MM.1S (cell line): ENCODE data around the gene KMT5C.

Experiments used
- DNase-seq: peaks from one replicate; pipeline ENCODE4 v3.0.0-alpha.2; 2015
- H2AFZ ChIP-seq: fragments of 300-600 bp; sonication (generic); 2 replicates; pipeline ENCODE4 v1.6.0; 2016; ENCODE audit warnings: antibody characterized with exemption, low read length
- H3F3A ChIP-seq: fragments of 300-600 bp; sonication (generic); 2 replicates; pipeline ENCODE4 v1.6.1; 2016; ENCODE audit warnings: mild to moderate bottlenecking, antibody characterized with exemption, low read length, moderate library complexity, mixed read lengths; ENCODE audit not compliant: insufficient read depth
- H3K27ac ChIP-seq: fragments of 300-600 bp; sonication (generic); 2 replicates; pipeline ENCODE4 v1.5.1; 2016; ENCODE audit warnings: mild to moderate bottlenecking, low read length
- H3K27me3 ChIP-seq: fragments of 300-600 bp; sonication (generic); replicated peaks from 2 replicates; pipeline ENCODE4 v1.6.0; 2016; ENCODE audit warnings: low read length; ENCODE audit not compliant: insufficient read depth
- H3K36me3 ChIP-seq: fragments of 300-600 bp; sonication (generic); replicated peaks from 2 replicates; pipeline ENCODE4 v1.6.1; 2016; ENCODE audit warnings: mild to moderate bottlenecking, low read length, mixed read lengths; ENCODE audit not compliant: insufficient read depth
- H3K4me1 ChIP-seq: fragments of 300-600 bp; sonication (generic); 2 replicates; pipeline ENCODE4 v1.6.1; 2016; ENCODE audit warnings: low read length, mixed read lengths
- H3K4me2 ChIP-seq: fragments of 300-600 bp; sonication (generic); 2 replicates; pipeline ENCODE4 v1.6.0; 2016; ENCODE audit warnings: low read depth, low read length
- H3K4me3 ChIP-seq: fragments of 300-600 bp; sonication (generic); 2 replicates; pipeline ENCODE4 v1.5.1; 2016; ENCODE audit warnings: low read length, mixed read lengths
- H3K79me2 ChIP-seq: fragments of 300-600 bp; sonication (generic); 2 replicates; pipeline ENCODE4 v1.6.1; 2016; ENCODE audit warnings: mixed run types, low read length, mixed read lengths
- H3K9ac ChIP-seq: fragments of 300-600 bp; sonication (generic); 2 replicates; pipeline ENCODE4 v1.6.1; 2016; ENCODE audit warnings: low read length, mixed read lengths
- H3K9me2 ChIP-seq: fragments of 300-600 bp; sonication (generic); replicated peaks from 2 replicates; pipeline ENCODE4 v1.6.1; 2016; ENCODE audit warnings: mild to moderate bottlenecking, low read length, mixed read lengths; ENCODE audit not compliant: insufficient read depth
- H3K9me3 ChIP-seq: fragments of 300-600 bp; sonication (generic); replicated peaks from 2 replicates; pipeline ENCODE4 v1.6.1; 2016; ENCODE audit warnings: mild to moderate bottlenecking, low read length, mixed read lengths; ENCODE audit not compliant: insufficient read depth
- H4K20me1 ChIP-seq: fragments of 300-600 bp; sonication (generic); 2 replicates; pipeline ENCODE4 v1.6.1; 2016; ENCODE audit warnings: mild to moderate bottlenecking, low read length, moderate library complexity, mixed read lengths; ENCODE audit not compliant: insufficient read depth
- CTCF ChIP-seq: fragments of 300-600 bp; sonication (generic); IDR thresholded peaks from 2 replicates; pipeline ENCODE4 v1.5.1; 2016; ENCODE audit warnings: antibody characterized with exemption, low read length, mixed read lengths
- EZH2 ChIP-seq: fragments of 300-600 bp; sonication (generic); optimal IDR thresholded peaks from 2 replicates; pipeline ENCODE3; 2017; ENCODE audit warnings: low read depth, mild to moderate bottlenecking, antibody characterized with exemption, low read length, mixed read lengths
- EZH2phosphoT487 ChIP-seq: fragments of 300-600 bp; sonication (generic); IDR thresholded peaks from 2 replicates; pipeline ENCODE4 v1.6.1; 2018; ENCODE audit warnings: antibody characterized with exemption, low read length

Gene KMT5C

DNA sequence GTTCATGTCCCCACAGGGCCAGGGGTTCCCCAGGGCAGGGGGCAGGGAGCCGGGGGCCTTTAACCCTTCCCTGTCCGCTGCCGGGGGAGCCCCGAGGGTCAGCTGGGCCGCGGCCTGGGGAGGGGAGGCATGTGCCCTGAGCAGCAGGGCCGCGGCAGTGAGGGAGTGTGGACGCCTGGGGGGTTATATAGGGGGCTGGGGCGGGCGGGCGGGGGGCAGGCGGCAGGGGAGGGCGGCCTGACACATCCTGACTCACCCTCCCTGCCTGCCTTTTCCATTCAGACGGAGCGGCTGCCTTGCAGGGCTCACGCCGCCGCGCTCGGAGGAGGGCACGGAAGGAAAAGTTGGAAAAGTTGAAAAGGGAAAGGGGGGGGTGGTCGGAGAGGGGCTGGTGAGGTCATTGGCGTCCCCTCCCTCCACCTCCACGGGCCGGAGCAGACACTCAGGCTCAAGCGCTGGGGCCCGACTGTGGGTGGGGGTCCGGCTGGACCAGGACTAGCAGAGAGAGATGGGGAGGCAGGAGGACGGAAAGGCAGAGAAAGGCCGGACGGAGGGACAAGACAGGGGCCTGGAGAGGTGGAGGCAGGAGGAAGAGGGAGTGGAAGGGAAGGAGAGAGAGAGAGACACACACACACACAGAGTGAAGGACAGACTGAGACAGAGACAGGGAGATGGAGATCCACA, 30.8 kb downstream of the KMT5C start, which contains the start of gene IL11:
Gene IL11 (minus strand): TSS at position 159 of the 684 bp plus-strand sequence. CDS start 153 bp downstream, at position 6.
- H3K79me2 ChIP-seq = no peaks in the 10 kb centered on the region
- TF ChIP-seq CTCF (no peak), EZH2 (no peak), EZH2phosphoT487 (no peak)
- no peak within 1 kb of the TSS for H3K4me3 ChIP-seq
- H3K4me2 ChIP-seq = peak within 1 kb of the TSS; percentile 39; the same call in 1 of the 2 replicates
- no peak within 1 kb of the TSS for H2AFZ ChIP-seq
- H3K9me2 ChIP-seq = no peaks in the 10 kb centered on the region
- no peak within 1 kb of the TSS for H3K27ac ChIP-seq
- no peaks in the 10 kb centered on the region for H3K36me3 ChIP-seq
- H3K27me3 ChIP-seq = peaks cover 73% of the 10 kb centered on the region
- H3K9me3 ChIP-seq = no peaks in the 10 kb centered on the region
- H3K9ac ChIP-seq = no peak within 1 kb of the TSS
- no peaks in the 10 kb centered on the region; the same call in 1 of the 2 replicates for H3F3A ChIP-seq
- no peaks in the 10 kb centered on the region for H4K20me1 ChIP-seq
- DNase-seq = no peak
- no peaks in the 10 kb centered on the region; the same call in 1 of the 2 replicates for H3K4me1 ChIP-seq

- Histone ChIP-seq H3K4me1 (no peaks in the 10 kb centered on the region; the same call in 1 of the 2 replicates), H3K9ac (no peak overlapping the region), H3K27ac (no peak overlapping the region), H3K9me3 (no peaks in the 10 kb centered on the region), H3K9me2 (no peaks in the 10 kb centered on the region), H3K27me3 (peaks cover 63% of the 10 kb centered on the region), H4K20me1 (no peaks in the 10 kb centered on the region), H3K36me3 (no peaks in the 10 kb centered on the region), H3K4me2 (no peak overlapping the region), H2AFZ (no peak overlapping the region), H3F3A (no peaks in the 10 kb centered on the region; the same call in 1 of the 2 replicates), H3K79me2 (no peaks in the 10 kb centered on the region), H3K4me3 (no peak overlapping the region)
- no peak for TF ChIP-seq EZH2phosphoT487
- TF ChIP-seq EZH2 = no peak
- no peak for TF ChIP-seq CTCF
- no peak for DNase-seq
Measured at GRCh38 chr19:55372316-55373081, 32.8 kb downstream of the KMT5C start.

DNA sequence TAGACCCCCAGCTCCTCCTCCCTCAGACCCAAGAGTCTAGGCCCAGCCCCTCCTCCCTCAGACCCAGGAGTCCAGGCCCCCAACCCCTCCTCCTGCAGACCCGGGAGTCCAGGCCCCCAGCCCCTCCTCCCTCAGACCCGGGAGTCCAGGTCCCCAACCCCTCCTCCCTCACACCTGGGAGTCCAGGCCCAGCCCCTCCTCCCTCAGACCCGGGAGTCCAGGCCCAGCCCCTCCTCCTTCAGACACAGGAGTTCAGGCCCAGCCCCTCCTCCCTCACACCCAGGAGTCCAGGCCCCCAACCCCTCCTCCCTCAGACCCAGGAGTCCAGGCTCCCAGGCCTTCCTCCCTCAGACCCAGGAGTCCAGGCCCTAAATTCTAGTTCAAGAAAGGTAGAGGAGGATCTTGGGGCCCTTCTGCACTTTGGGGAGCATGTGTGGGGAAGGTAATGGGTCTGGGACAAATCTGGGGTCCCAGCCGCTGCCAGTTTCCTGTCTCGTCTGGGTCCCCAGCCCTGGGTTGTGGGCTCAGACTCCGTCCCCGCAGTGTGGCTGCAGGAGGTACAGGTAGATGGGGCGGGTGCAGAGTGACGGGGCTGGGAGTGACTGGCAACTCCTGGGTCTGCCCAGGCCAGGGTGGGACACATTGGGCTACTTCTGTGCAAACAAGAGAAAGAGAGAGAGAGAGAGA, 33.8 kb downstream of the KMT5C start:
- Histone ChIP-seq H3K27me3 (peaks cover 54% of the 10 kb centered on the region), H3K9me2 (no peaks in the 10 kb centered on the region), H3K4me1 (no peaks in the 10 kb centered on the region; the same call in 1 of the 2 replicates), H3K9me3 (no peaks in the 10 kb centered on the region), H3F3A (no peaks in the 10 kb centered on the region; the same call in 1 of the 2 replicates), H3K36me3 (no peaks in the 10 kb centered on the region), H3K9ac (no peak overlapping the region), H2AFZ (no peak overlapping the region), H4K20me1 (no peaks in the 10 kb centered on the region), H3K27ac (no peak overlapping the region), H3K4me3 (no peak overlapping the region), H3K4me2 (no peak overlapping the region), H3K79me2 (no peaks in the 10 kb centered on the region)
- no peak for TF ChIP-seq CTCF
- TF ChIP-seq EZH2 = no peak
- TF ChIP-seq EZH2phosphoT487 = no peak
- DNase-seq = no peak
